T-helper 1 cell treated with Interleukin-12 subunit alpha and Interleukin-12 subunit beta and Interleukin-4 antibody, amounts not matched to agents 30 ng/mL and 1 ng/mL, for 36 hours (primary cell): ENCODE results near the gene GULP1. TPM values are rescaled to one million over a fixed set of nuclear protein-coding genes. Genes with fewer than 3 reads are reported as not detected.
"Not testable (repeated sequence)": the region's sequence is repeated elsewhere in the genome, so short reads cannot be mapped to it uniquely, and the experiment has no call there.

Experiments
- intact Hi-C: fragments of 100-400 bp; cut with micrococcal nuclease; formaldehyde crosslinking; loops from one replicate; pipeline ENCODE4 v1.15.1; 2024
- total RNA-seq: library from RNA; stranded (reverse); gene quantifications from 2 replicates; pipeline ENCODE4 v1.2.3, GENCODE V29; 2022

Gene GULP1
- total RNA-seq, 1 donor from 2014 or later, result not detected

DNA sequence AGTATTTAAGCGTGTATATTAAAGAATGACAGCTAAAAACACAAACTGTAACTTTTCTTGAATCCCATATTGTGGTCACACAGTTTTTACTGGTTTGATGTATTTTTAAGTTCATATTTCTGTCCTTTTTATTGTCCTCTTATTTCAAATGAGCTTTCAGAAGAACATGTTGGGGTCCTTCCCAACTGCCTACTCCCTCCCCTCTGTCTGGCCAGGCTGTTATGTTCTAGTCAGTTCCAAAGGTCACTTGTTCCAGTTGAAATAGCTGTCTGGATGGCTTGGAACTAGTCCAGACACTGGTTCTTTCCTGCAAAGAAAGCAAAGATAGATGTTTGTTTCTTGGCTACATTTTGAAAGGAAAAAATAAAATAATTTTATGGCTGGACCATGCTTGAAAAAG lies 306.9 kb downstream of the GULP1 start:
- intact Hi-C loops, result no loop called here

DNA sequence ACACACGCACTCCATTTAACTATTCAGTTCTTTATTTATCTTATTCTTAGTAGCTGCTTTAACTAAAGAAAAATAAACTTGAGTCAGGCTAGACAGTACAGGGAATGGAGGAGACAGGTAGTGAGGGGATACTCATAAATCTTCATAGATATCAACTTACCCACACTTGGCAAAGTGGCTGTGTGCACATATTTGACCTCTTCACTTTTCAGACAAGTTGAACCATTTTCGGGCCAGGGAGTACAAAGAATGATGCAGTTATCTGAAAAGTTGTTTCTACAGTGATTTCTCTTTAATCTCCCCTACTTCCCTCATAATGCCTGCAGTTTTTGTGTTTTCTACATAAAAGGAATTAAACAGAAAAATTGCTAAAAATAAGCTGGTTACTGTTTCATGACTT lies 307.5 kb downstream of the GULP1 start:
- intact Hi-C loops, result no loop called here

DNA sequence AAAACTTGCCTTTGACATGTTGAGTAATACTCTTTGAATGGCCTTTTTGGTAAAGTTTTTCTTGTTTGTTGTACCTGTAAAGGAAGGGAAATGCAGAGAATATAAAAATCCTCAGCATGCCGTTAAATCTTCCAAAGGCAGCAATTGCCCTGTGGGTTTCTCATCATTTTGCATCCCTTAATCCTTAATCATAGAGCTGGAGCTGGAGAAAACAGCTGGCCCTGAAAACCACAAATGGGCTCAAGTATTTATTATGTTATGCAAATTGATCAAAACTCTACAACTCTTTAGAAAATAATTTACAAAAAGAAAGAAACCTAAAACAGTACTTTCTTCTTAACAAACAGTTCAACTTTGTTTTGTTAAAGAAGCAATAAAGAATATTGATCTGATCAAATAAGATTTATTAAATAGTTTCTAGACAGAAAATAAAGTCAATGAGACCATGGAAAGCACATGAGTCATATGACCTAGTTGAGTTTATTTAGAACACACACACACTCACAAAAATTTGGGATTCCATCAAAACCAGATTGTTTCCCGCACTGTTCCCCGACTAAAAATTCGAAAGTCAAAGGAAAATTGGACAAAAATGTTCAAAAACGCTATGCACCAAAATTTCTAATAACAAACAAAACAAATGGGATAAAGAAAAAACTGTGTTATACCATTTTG lies 309.0 kb downstream of the GULP1 start:
- intact Hi-C loops, result no loop called here

DNA sequence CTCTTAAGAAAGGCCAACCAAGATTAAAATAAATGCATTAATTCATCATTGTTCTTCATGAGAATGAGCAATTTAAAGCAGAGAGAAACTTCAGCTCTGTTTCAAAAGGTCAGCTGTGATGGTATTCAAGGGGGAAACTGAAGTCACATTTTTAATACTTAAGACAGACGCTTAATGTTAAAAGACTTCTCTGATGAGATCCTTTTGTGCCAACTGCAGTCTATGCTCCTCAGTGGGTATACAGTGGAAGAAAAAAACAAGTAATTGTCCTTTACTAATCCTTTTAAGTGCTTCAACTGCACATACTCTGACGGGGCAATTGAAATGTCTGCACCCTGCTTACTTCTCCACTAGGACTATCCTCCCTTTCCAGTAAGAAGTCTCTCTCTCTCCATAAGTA lies 309.7 kb downstream of the GULP1 start:
- intact Hi-C loops, result no loop called here

DNA sequence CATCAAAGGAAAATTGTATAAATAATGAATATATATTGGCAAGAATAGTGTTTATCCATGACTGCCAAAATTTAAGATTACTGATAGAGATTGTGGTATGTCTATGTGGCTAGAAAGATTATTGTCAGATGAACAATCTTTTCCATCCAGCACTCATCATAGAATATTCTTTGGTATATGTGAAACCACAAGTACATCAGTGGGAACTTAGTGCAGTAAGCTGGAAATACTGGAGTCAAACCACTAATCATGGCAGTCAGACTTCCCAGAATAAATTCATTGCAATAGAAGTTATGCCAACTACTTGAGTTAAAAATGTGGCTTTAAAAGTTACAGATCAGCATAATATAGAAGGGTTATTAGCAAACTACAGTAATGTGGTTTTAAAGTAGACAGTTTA lies 310.3 kb downstream of the GULP1 start:
- intact Hi-C loops, result no loop called here

DNA sequence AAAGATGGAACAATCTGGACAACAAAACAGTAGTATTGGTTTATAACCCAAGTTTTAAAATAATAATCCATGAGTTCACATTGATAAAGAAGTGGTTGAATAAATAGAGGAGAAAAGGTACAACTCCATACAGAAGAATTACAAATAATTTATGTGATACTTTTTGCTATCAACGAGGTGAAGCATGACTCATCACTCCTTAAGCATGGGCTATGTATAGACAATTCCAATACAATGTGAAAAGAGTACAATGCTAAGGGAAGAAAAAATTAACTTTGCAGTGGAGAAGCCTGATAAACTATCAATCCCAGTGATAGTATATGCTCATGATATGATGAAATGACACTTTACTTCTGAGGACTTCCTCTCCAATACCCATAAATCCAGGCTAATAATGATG lies 312.9 kb downstream of the GULP1 start:
- intact Hi-C loops, result no loop called here

DNA sequence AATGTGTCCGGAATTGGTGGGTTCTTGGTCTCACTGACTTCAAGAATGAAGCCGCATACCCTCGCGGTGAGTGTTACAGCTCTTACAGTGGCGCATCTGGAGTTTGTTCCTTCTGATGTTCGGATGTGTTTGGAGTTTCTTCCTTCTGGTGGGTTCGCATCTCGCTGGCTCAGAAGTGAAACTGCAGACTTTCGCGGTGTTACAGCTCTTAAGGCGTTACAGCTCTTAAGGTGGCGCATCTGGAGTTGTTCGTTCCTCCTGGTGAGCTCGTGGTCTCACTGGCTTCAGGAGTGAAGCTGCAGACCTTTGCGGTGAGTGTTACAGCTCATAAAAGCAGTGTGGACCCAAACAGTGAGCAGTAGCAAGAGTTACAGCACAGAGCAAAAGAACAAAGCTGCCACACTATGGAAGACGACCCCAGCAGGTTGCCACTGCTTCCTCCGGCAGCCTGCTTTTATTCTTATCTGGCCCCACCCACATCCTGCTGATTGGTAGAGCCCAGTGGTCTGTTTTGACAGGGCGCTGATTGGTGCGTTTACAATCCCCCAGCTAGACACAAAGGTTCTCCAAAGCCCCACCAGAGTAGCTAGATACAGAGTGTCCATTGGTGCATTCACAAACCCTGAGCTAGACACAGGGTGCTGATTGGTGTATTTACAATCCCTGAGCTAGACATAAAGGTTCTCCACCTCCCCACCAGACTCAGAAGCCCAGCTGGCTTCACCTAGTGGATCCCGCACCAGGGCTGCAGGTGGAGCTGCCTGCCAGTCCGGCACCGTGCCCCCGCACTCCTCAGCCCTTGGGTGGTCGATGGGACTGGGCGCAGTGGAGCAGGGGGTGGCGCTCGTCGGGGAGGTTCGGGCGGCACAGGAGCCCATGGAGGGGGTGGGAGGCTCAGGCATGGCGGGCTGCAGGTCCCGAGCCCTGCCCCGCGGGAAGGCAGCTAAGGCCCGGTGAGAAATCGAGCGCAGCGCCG lies 314.2 kb downstream of the GULP1 start:
- intact Hi-C loops, result not testable (repeated sequence)

DNA sequence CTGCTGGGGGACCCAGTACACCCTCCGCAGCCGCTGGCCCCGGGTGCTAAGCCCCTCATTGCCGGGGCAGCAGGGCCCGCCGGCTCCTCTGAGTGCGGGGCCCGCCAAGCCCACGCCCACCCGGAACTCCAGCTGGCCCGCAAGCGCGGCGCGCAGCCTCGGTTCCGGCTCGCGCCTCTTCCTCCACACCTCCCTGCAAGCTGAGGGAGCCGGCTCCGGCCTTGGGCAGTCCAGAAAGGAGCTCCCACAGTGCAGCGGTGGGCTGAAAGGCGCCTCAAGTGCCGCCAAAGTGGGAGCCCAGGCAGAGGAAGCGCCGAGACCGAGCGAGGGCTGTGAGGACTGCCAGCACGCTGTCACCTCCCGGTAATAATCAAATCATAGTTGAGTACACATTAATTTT lies 314.9 kb downstream of the GULP1 start:
- intact Hi-C loops, result not testable (repeated sequence)

DNA sequence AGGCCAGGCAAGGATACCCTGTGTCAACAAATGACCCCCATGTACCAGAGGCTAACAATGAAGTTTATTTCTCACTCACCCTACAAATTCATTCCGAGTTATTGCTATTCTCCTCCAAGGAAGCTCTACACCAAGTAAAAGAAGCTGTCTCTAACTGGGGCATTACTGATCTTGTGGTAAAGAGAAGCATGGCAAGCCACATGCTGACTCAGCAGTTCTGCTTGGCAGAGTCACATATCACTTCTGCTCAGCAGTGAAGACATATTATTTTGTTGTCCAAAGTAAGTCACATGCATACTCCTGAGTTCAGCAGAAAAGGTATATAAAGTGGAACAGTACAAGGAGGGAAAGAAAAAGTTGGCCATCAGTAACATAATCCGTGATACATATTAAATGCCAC lies 315.8 kb downstream of the GULP1 start:
- intact Hi-C loops, result no loop called here

DNA sequence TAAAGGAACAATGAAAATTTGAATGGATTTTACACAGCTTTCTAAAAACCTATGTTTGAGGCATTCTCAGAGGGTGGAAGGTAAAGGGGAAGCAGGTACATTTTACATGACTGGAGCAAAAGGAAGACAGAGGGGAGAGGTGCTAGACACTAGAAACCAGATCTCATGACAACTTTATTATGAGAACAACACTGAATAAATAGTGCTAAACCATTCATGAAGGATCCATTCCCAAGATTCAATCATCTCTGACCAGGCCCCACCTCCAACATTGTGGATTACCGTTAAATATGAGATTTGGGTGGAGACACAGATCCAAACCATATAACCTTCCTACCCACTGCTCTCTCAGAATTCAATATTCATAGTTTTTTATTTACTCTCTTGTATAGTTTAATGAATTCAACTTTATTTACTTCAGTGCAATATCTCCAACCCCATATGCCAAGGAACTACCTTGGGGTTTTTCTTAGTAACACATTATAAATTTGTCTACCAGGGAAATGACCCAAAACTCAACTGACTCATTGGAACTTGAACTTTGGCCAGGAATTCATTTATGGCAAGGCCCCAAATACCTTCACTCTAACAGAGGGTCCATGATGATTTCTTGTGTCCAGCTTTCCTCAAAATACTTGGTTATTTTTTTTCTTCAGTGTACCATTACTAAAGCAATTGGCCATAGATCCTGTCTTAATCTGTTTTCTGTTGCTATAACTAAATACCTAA lies 317.8 kb downstream of the GULP1 start:
- intact Hi-C loops, result no loop called here

DNA sequence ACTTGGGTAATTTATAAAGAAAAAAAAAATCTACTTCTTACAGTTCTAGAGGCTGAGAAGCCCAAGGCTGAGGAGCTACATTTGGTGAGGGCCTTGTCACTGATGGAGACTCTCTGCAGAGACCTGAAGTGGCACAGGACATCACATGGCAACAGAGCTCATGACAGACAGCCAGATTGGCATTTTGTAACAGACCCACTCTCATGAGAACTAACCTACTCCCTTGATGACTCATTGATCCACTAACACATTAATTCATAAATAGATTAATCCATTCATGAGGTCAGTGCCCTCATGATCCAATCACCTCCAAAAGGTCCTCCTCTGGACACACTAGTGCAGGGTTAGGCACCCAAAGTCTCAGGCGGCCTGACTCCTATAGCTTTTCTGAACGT lies 318.4 kb downstream of the GULP1 start:
- intact Hi-C loops, result no loop called here

DNA sequence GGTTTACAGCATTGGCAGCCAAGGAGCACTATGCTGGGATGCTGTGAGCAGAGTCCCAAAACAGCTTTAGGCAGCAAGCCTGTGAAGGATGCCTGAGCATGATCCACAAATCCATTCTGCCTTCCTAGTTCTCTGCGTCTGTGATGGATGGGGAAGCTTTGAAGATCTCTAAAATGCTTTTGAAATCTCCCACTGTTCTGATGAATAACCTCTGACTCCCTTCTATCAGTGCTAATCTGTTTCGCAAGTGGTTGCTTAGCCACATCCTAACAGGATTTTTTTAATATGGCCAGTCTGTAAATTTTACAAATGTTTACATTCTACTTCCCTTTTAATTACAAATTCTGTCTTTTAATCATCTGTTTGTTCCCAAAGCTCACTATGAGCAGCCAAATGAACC lies 319.2 kb downstream of the GULP1 start:
- intact Hi-C loops, result no loop called here

DNA sequence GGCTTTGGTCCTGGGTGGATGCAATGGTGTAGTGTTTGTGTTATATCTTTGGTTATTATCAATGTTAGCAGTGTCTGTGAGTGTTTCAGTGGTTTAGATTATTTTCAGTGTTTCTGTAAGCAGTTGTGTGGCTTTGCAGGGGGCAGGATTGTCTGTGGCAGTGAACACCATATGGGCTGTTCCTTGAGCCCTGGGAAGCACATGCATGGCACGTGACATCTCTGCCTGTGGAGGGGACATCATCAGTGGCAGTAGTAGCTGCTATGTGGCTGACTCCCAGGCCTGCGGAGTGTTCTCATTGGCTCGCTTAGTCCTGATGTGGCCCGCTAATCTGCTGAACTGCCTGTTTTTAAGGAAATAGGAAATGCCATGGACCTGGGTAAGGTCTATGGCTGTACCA lies 327.5 kb downstream of the GULP1 start:
- intact Hi-C loops, result no loop called here

DNA sequence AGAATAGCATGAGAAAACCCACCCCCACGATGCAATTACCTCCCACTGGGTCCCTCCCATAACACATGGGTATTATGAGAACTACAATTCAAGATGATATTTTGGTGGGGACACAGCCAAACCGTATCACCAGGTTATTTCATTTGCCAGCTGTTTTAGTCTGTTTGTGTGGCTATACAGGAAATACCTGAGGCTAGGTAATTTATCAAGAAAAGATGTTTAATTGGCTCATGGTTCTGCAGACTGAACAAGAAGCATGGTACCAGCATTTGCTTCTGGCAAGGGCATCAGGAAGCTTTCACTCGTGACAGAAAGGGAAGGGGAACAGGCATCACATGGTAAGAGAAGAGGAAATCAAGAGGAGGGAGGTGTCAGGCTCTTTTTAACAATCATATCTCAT lies 329.2 kb downstream of the GULP1 start:
- intact Hi-C loops, result no loop called here

DNA sequence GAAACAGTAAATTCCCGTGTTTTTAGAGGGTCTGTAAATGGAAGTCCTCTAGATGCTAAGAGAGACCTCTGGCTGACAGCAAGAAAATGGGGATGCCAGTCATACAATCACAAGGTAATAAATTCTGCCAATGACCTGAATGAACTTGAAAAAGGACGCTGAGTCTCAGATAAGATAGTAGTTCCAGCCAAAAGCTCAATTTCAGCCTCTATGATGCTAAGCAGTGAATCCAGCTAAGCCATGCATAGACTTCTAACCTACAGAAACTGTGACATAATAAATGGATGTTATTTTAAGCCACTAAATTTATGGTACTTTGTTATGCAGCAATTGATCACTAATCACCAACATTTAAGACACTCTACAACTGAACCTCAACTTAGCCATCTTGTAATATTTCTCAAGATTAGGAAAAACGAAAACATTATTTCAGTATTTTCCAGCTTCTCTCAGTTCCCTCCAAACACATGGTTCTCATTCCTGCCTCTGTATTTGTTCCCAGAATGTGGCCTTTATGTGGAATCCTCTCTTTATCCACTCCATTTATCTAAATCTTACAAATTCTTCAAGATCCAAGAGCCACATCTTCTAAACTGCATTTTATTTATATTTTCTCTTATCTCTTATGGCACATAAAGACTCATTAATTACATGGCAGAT lies 331.1 kb downstream of the GULP1 start:
- intact Hi-C loops, result no loop called here

DNA sequence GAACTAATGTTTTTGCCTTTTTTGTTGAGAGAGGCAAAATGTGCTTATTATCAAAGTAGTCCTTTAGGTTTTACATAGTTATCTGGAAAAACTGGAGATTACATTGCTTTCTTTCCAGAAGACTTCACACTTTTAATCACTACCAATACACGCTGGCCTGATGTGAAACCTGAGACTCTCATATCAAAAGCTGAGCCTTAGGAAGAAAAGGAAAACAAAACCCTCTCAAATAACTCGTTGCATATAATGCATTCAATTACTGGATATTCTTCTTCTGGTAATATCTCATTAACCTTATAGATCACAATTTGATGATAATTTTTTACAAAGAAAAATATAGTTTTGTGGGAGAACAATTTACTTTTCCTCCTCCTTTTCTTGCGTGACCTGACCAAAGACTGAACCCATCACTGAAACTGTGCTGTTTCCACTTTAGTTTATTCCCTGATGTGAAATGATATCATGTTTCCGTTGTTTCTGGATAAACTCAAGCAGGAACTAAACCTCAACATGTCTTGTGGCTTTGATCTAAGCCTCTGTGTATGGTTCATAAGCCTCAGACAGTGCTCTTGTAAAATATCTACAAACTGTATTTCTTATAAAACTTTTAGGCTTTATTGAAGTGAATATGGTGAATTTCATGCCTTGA lies 332.4 kb downstream of the GULP1 start:
- intact Hi-C loops, result no loop called here

DNA sequence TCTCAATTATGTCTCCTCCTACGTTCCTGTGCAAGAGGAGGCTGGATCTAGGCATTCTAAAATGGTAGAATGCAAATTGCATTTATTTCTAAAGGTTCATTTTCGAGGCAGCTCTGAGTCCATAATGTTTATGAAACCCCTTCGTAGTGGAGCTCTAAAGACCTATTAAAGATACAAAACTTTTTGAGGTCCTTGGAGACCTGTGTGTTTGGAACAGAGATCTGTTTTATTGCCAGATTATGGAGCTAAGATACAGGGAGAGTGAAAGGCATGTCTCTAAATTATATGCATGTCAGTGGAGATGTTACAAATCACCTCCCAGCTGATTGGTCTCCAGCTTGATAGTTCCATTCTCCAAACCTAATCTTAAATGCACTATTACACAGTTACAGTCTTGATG lies 335.8 kb downstream of the GULP1 start:
- intact Hi-C loops, result no loop called here

DNA sequence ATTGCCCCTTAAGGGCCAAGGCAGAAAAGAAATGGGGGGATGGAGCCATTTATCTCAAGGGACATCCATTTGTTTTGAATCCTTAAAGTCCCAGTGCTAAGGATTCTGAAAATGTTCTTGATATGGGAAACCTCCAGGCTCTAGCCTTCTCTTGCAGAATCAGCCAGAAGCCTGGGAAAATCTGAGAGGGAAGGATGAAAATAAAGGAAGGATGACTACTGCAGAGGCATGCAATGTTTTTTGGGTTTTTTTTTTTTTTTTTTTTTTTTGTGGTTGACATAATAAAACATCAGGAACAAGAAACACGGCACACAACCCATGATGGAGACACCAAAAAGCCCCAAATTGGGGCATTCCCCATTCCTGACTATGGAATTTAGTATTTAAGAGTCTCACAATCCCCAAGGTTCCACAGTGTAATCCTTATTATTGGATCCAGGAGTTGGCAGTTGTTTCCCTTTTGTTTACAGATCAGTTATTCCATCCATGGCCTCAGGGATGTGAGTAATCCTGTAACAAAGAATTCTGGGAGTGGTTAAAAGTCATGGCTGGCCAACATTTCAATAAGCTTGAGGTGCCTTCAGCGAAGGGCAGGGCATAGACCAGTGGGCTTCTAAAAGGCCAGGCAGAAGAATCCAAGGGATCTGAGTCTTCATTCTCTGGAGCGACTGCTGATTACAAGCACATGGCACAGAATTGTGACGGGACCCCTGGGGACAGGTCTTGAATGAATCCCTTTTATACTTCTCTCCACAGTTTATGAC lies 337.5 kb downstream of the GULP1 start:
- intact Hi-C loops, result no loop called here

DNA sequence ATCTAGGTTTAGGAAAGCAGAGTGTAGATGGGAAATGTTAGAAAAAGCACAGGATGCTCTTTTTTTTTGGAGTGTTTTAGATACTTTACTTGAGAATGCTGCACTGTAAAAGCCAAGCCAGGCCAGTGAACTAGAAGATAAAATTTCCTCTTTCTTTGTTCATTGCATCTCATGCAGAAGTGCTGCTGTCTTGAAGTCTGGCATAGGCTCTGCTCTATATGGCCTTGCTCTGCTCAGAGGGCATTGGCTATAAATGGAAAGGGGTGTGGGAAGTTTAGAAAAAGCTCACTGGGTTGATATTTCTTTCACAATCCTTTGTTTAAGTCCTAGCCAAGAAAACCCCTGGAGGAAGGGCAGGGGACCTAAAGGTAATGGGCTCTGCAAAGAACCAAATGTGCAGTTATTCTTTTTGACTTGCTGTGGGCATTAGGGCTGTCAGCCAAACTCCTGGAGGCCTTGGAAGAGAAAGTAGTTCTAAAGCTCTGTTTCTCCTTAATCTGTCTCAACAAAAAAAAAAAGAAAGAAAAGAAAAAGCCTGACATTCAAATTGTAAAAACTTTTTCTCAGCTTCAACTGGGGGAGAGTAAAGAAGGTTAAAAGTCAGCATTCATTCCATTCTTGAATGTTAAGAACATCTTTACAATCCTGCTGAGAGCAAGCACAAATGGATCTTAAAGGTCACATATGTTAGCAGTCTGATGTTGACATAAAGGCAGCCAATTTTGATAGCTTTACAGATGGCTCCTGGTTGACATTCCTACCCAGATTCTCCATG lies 338.3 kb downstream of the GULP1 start:
- intact Hi-C loops, result no loop called here
